Activated T-helper 1 cell treated with anti-CD3 and anti-CD28 coated beads, Interleukin-12 subunit alpha, Interleukin-12 subunit beta, Interleukin-2, Interleukin-4 antibody, amounts not matched to agents 30 ng/mL and 10 ng/mL and 1 ng/mL, durations not matched to agents 14 hours and 24 hours and 36 hours (primary cell): ENCODE results near the gene MDFIC. TPM values are rescaled to one million over a fixed set of nuclear protein-coding genes. Genes with fewer than 3 reads are reported as not detected.

Experiments
- DNase-seq: peaks from one replicate; pipeline ENCODE4 v3.0.0; 2021; ENCODE audit warnings: low spot score
- H3K27ac Mint-ChIP-seq: one replicate; pipeline ENCODE4 v1.8.0; 2021; ENCODE audit warnings: mild to moderate bottlenecking, mixed read lengths
- H3K27me3 Mint-ChIP-seq: one replicate; pipeline ENCODE4 v1.8.0; 2022; ENCODE audit warnings: mild to moderate bottlenecking, moderate library complexity, mixed read lengths; ENCODE audit not compliant: insufficient read depth
- H3K36me3 Mint-ChIP-seq: one replicate; pipeline ENCODE4 v1.8.0; 2021; ENCODE audit warnings: low read depth, mixed read lengths
- H3K4me1 Mint-ChIP-seq: one replicate; pipeline ENCODE4 v1.8.0; 2021; ENCODE audit warnings: low read depth, mixed read lengths
- H3K4me3 Mint-ChIP-seq: one replicate; pipeline ENCODE4 v1.8.0; 2021; ENCODE audit warnings: mild to moderate bottlenecking, moderate library complexity, mixed read lengths
- H3K9me3 Mint-ChIP-seq: one replicate; pipeline ENCODE4 v1.8.0; 2021; ENCODE audit warnings: mixed read lengths
- intact Hi-C: fragments of 100-400 bp; cut with micrococcal nuclease; formaldehyde crosslinking; loops from one replicate; pipeline ENCODE4 v1.15.1; 2024
- total RNA-seq: library from RNA; stranded (reverse); gene quantifications from 2 replicates; pipeline ENCODE4 v1.2.3, GENCODE V29; 2022

The MDFIC gene
- total RNA-seq, 1 donor from 2014 or later, result 114 TPM

GRCh38 chr7:115013886-115014285, 92.0 kb downstream of the MDFIC start:
- intact Hi-C loops, result no loop called here
- peaks cover 63% of the 10 kb centered on the region for H3K4me1 Mint-ChIP-seq
- no peaks in the 10 kb centered on the region for H3K9me3 Mint-ChIP-seq
- no peaks in the 10 kb centered on the region for H3K27me3 Mint-ChIP-seq
- no peak for DNase-seq
- H3K27ac Mint-ChIP-seq, result no peak overlapping the region
- H3K36me3 Mint-ChIP-seq, result peaks cover 37% of the 10 kb centered on the region
- no peak overlapping the region for H3K4me3 Mint-ChIP-seq

- Mint-ChIP-seq H3K4me1 (peaks cover 55% of the 10 kb centered on the region), H3K27me3 (no peaks in the 10 kb centered on the region)
These were observed 92.9 kb downstream of the MDFIC start for GRCh38 chr7:115014794-115015193.

GRCh38 chr7:115015619-115016018, 93.7 kb downstream of the MDFIC start:
- Mint-ChIP-seq H3K27me3 (no peaks in the 10 kb centered on the region), H3K4me3 (no peak overlapping the region), H3K27ac (no peak overlapping the region), H3K9me3 (no peaks in the 10 kb centered on the region), H3K4me1 (peaks cover 56% of the 10 kb centered on the region), H3K36me3 (peaks cover 42% of the 10 kb centered on the region)
- intact Hi-C loops, result no loop called here
- DNase-seq, result no peak

More at GRCh38 chr7:115014794-115015193, 92.9 kb downstream of the MDFIC start:
- Mint-ChIP-seq H3K27ac (no peak overlapping the region), H3K36me3 (peaks cover 37% of the 10 kb centered on the region), H3K4me3 (no peak overlapping the region), H3K9me3 (no peaks in the 10 kb centered on the region)
- intact Hi-C loops, result no loop called here
- no peak for DNase-seq

- Mint-ChIP-seq H3K27ac (no peak overlapping the region), H3K36me3 (peaks cover 23% of the 10 kb centered on the region), H3K4me1 (peaks cover 41% of the 10 kb centered on the region), H3K4me3 (no peak overlapping the region), H3K27me3 (no peaks in the 10 kb centered on the region), H3K9me3 (no peaks in the 10 kb centered on the region)
- intact Hi-C loops, result no loop called here
- DNase-seq, result no peak
These were observed 98.2 kb downstream of the MDFIC start for GRCh38 chr7:115019882-115020605.

- Mint-ChIP-seq H3K9me3 (no peaks in the 10 kb centered on the region), H3K4me3 (no peak overlapping the region), H3K27ac (no peak overlapping the region), H3K4me1 (peaks cover 30% of the 10 kb centered on the region), H3K27me3 (peaks cover 4% of the 10 kb centered on the region), H3K36me3 (peaks cover 9% of the 10 kb centered on the region)
- no peak for DNase-seq
- intact Hi-C loops, result no loop called here
These were observed 101.3 kb downstream of the MDFIC start for GRCh38 chr7:115023219-115023618.

- Mint-ChIP-seq H3K4me1 (peaks cover 30% of the 10 kb centered on the region), H3K27me3 (peaks cover 5% of the 10 kb centered on the region), H3K27ac (no peak overlapping the region), H3K9me3 (no peaks in the 10 kb centered on the region), H3K4me3 (no peak overlapping the region), H3K36me3 (peaks cover 7% of the 10 kb centered on the region)
- no peak for DNase-seq
- intact Hi-C loops, result no loop called here
These were observed 102.4 kb downstream of the MDFIC start for GRCh38 chr7:115024276-115024675.

- H3K9me3 Mint-ChIP-seq, result no peaks in the 10 kb centered on the region
- intact Hi-C loops, result no loop called here
- H3K4me3 Mint-ChIP-seq, result no peak overlapping the region
- peaks cover 5% of the 10 kb centered on the region for H3K27me3 Mint-ChIP-seq
- H3K4me1 Mint-ChIP-seq, result peaks cover 14% of the 10 kb centered on the region
- no peak for DNase-seq
- peaks cover 2% of the 10 kb centered on the region for H3K36me3 Mint-ChIP-seq
- no peak overlapping the region for H3K27ac Mint-ChIP-seq
These were observed 111.1 kb downstream of the MDFIC start for GRCh38 chr7:115032715-115033703.

- Mint-ChIP-seq H3K4me3 (no peak overlapping the region), H3K27ac (no peak overlapping the region), H3K36me3 (peaks cover 2% of the 10 kb centered on the region), H3K4me1 (peaks cover 15% of the 10 kb centered on the region), H3K27me3 (peaks cover 2% of the 10 kb centered on the region), H3K9me3 (no peaks in the 10 kb centered on the region)
- intact Hi-C loops, result no loop called here
- DNase-seq, result no peak
These were observed 112.1 kb downstream of the MDFIC start for GRCh38 chr7:115033917-115034459.

GRCh38 chr7:115034515-115034914, 112.6 kb downstream of the MDFIC start:
- Mint-ChIP-seq H3K4me1 (peaks cover 15% of the 10 kb centered on the region), H3K4me3 (no peak overlapping the region), H3K27me3 (peaks cover 2% of the 10 kb centered on the region), H3K27ac (no peak overlapping the region), H3K36me3 (peaks cover 2% of the 10 kb centered on the region), H3K9me3 (no peaks in the 10 kb centered on the region)
- no peak for DNase-seq
- intact Hi-C loops, result no loop called here

- H3K4me1 Mint-ChIP-seq, result peaks cover 15% of the 10 kb centered on the region
- peak overlapping the region; percentile 33 for H3K4me3 Mint-ChIP-seq
- intact Hi-C loops, result no loop called here
- H3K27ac Mint-ChIP-seq, result peak overlapping the region; percentile 10
- DNase-seq, result no peak
- peaks cover 2% of the 10 kb centered on the region for H3K36me3 Mint-ChIP-seq
- no peaks in the 10 kb centered on the region for H3K9me3 Mint-ChIP-seq
- H3K27me3 Mint-ChIP-seq, result peaks cover 2% of the 10 kb centered on the region
These were observed 115.4 kb downstream of the MDFIC start for GRCh38 chr7:115037128-115037802.

GRCh38 chr7:115038158-115038557, 116.3 kb downstream of the MDFIC start:
- H3K4me3 Mint-ChIP-seq, result no peak overlapping the region
- peaks cover 15% of the 10 kb centered on the region for H3K4me1 Mint-ChIP-seq
- no peaks in the 10 kb centered on the region for H3K27me3 Mint-ChIP-seq
- H3K27ac Mint-ChIP-seq, result no peak overlapping the region
- no peak for DNase-seq
- H3K9me3 Mint-ChIP-seq, result no peaks in the 10 kb centered on the region
- intact Hi-C loops, result no loop called here
- peaks cover 2% of the 10 kb centered on the region for H3K36me3 Mint-ChIP-seq

- intact Hi-C loops, result no loop called here
- Mint-ChIP-seq H3K4me3 (no peak overlapping the region), H3K9me3 (no peaks in the 10 kb centered on the region), H3K27ac (no peak overlapping the region), H3K4me1 (peaks cover 15% of the 10 kb centered on the region), H3K36me3 (peaks cover 2% of the 10 kb centered on the region), H3K27me3 (no peaks in the 10 kb centered on the region)
- DNase-seq, result no peak
These were observed 118.2 kb downstream of the MDFIC start for GRCh38 chr7:115040057-115040456.
